A673 (cell line): ENCODE data around the gene MICAL1. TPM values are rescaled to one million over a fixed set of nuclear protein-coding genes. Genes with fewer than 3 reads are reported as not detected.

ENCODE experiments used
- BruUV-seq: library from RNA; stranded (reverse); fragments of 400-500 nt; replicated peaks from 2 replicates; lab custom pipeline; 2021; lab: Mats Ljungman, UMichigan
- CTCF ChIA-PET: fragments of 300-600 bp; sonication (Branson Sonifier 250); formaldehyde crosslinking; loops from one replicate; lab custom pipeline; 2022; ENCODE audit warnings: antibody characterized with exemption; lab: Charles Lee
- POLR2A ChIA-PET: fragments of 300-600 bp; sonication (Branson Sonifier 250); formaldehyde crosslinking; loops from one replicate; lab custom pipeline; 2022; ENCODE audit warnings: antibody characterized with exemption; ENCODE audit not compliant: low non-redundant PET; lab: Charles Lee
- DNase-seq: peaks from one replicate; pipeline ENCODE4 v3.0.0-alpha.2; 2015; ENCODE audit warnings: low spot score
- H3K27ac ChIP-seq: fragments of 200-600 bp; sonication (generic); 2 replicates; pipeline ENCODE4 v1.5.1; 2016; ENCODE audit warnings: mixed run types, low read depth, mild to moderate bottlenecking, mixed read lengths, antibody characterized with exemption, low read length; ENCODE audit not compliant: poor library complexity, severe bottlenecking
- H3K27me3 ChIP-seq: fragments of 200-600 bp; sonication (generic); replicated peaks from 2 replicates; pipeline ENCODE4 v1.6.1; 2017; ENCODE audit warnings: mixed run types, low read depth, mild to moderate bottlenecking, mixed read lengths, antibody characterized with exemption, low read length; ENCODE audit not compliant: insufficient read depth, poor library complexity
- H3K36me3 ChIP-seq: fragments of 200-600 bp; sonication (generic); 2 replicates; pipeline ENCODE4 v1.6.1; 2016; ENCODE audit warnings: mixed run types, mild to moderate bottlenecking, mixed read lengths, antibody characterized with exemption, low read length; ENCODE audit not compliant: insufficient read depth, poor library complexity, severe bottlenecking
- H3K4me1 ChIP-seq: fragments of 200-600 bp; sonication (generic); 2 replicates; pipeline ENCODE4 v1.6.1; 2017; ENCODE audit warnings: mixed run types, mild to moderate bottlenecking, mixed read lengths, antibody characterized with exemption, low read length; ENCODE audit not compliant: insufficient read depth, poor library complexity, severe bottlenecking
- H3K4me3 ChIP-seq: fragments of 200-600 bp; sonication (generic); 2 replicates; pipeline ENCODE4 v1.5.1; 2016; ENCODE audit warnings: low read depth, mixed run types, mild to moderate bottlenecking, mixed read lengths, low read length; ENCODE audit not compliant: poor library complexity, severe bottlenecking
- H3K9me3 ChIP-seq: fragments of 200-600 bp; sonication (generic); 2 replicates; pipeline ENCODE4 v1.6.1; 2016; ENCODE audit warnings: mixed run types, low read depth, mild to moderate bottlenecking, mixed read lengths, antibody characterized with exemption, low read length; ENCODE audit not compliant: poor library complexity, severe bottlenecking
- EZH2 ChIP-seq: fragments of 200-600 bp; sonication (generic); IDR thresholded peaks from 2 replicates; pipeline ENCODE4 v1.6.1; 2017; ENCODE audit warnings: borderline replicate concordance, low read depth, mild to moderate bottlenecking, mixed read lengths, antibody characterized with exemption, low read length; ENCODE audit not compliant: poor library complexity, severe bottlenecking
- intact Hi-C: fragments of 100-400 bp; cut with micrococcal nuclease; formaldehyde crosslinking; loops from one replicate; pipeline ENCODE4 v1.10.0; 2022; ENCODE audit not compliant: unreplicated experiment
- total RNA-seq: library from RNA; stranded (reverse); gene quantifications from 2 replicates; pipeline ENCODE4 v1.2.3, GENCODE V29; 2021
- TF ChIP-seq, protein P1 (sequence below): fragments of 300-800, 200-600 bp; sonication (generic); conservative IDR thresholded peaks from 2 replicates; pipeline ENCODE4 v1.5.1; 2017; ENCODE audit warnings: low read depth, mild to moderate bottlenecking, antibody characterized with exemption, low read length, moderate library complexity, mixed read lengths

MICAL1 gene
- total RNA-seq, 1 experiment from 2014 or later = 4.8 TPM

DNA sequence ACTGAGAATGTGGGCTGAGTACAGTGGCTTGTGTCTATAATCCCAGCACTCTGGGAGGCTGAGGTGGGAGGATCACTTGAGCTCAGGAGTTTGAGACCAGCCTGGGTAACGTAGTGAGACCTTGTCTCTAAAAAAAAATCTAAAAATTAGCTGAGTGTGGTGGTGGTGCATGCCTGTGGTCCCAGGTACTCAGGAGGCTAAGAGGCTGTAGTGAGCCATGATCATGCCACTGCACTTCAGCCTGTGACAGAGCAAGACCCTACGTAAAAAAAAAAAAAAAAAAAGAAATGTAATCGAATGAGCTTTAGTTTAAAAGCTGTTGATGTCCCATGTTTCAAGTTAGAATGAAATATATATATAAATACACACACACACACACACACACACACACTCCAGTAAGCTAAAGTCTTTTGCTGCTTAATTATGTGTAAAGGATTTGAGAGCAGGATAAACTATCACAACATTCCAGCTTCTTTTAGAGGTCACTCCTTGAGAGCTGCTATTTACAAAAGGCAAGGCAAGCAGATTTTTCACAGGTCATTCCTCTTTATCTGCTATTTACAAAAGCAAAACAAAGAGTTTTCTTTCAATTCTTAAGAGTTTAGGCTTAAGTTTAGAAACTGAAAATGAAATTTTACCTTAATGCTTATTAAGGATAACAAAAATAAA lies 4.7 kb upstream of the MICAL1 start:
- Histone ChIP-seq H3K36me3 (peaks cover 37% of the 10 kb centered on the region), H3K27ac (no peak overlapping the region), H3K9me3 (no peaks in the 10 kb centered on the region), H3K4me3 (no peak overlapping the region), H3K4me1 (peaks cover 18% of the 10 kb centered on the region), H3K27me3 (no peaks in the 10 kb centered on the region)
- no TSS peak for BruUV-seq
- DNase-seq = no peak
- POLR2A ChIA-PET = no interaction called here
- intact Hi-C loops = no loop called here
- CTCF ChIA-PET = no interaction called here
- TF ChIP-seq, protein P1, sequence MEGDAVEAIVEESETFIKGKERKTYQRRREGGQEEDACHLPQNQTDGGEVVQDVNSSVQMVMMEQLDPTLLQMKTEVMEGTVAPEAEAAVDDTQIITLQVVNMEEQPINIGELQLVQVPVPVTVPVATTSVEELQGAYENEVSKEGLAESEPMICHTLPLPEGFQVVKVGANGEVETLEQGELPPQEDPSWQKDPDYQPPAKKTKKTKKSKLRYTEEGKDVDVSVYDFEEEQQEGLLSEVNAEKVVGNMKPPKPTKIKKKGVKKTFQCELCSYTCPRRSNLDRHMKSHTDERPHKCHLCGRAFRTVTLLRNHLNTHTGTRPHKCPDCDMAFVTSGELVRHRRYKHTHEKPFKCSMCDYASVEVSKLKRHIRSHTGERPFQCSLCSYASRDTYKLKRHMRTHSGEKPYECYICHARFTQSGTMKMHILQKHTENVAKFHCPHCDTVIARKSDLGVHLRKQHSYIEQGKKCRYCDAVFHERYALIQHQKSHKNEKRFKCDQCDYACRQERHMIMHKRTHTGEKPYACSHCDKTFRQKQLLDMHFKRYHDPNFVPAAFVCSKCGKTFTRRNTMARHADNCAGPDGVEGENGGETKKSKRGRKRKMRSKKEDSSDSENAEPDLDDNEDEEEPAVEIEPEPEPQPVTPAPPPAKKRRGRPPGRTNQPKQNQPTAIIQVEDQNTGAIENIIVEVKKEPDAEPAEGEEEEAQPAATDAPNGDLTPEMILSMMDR = no peak
- TF ChIP-seq EZH2 = no peak

DNA sequence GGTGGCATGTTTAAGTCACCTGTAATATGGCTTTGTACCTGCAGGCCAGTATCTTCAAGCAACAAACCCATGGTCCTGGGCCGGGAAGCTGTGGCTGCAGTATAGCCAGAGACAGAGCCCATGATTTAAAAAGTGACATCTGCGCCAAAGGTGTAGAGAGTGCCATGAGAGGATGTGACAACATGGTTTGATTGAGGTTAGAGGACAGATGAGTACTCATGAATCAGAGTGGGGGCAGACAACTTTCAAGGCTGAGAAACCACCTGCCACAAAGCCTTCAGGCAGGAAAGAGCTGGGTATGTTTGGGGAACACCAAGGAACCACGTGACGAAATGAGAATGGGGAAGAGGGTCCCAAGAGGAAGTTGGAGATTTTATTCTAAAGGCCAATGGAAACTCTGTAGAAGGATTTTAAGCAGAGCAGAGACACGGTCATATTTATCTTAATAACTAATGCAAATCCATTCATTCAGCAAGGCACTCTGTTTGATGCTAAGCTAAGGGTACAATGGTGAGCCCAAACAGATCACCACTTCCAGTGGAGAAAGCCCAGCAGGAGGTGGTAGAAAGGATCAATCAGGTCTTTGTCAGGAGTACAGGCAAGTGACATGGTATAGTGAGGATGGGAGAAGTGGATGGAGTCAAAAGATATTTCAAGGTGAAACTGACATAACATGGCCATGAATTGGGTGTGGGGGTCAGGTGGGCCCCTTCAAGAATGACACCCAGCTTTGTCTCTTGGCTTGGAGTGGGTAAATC lies 3.4 kb upstream of the MICAL1 start:
- Histone ChIP-seq H3K4me1 (peaks cover 26% of the 10 kb centered on the region), H3K27me3 (no peaks in the 10 kb centered on the region), H3K36me3 (peaks cover 24% of the 10 kb centered on the region), H3K4me3 (no peak overlapping the region), H3K27ac (no peak overlapping the region), H3K9me3 (no peaks in the 10 kb centered on the region)
- intact Hi-C loops = no loop called here
- no TSS peak for BruUV-seq
- DNase-seq = no peak
- ChIA-PET POLR2A (no interaction called here), CTCF (no interaction called here)
- TF ChIP-seq EZH2 = no peak
- TF ChIP-seq, protein P1 = no peak

DNA sequence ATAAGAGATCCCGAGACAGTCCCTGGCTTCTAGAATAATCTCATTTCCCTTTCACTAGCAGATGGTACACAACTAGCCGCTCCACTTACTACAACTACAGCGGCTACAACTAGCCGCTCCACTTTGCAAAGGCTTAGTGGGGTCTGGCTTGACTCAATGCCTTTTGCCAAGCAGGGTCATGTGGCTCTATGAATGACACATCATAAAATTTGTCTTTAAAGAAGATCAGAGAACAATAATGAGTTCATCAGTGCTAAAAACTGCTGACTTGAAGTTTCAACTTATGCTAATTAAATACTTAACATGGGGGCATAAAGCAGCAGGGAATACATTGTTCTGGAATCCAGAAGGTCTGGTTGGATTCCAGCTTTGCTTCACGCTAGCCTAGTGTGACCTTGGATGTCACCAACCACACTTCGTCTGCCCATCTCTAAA lies 2.0 kb upstream of the MICAL1 start:
- Histone ChIP-seq H3K9me3 (no peaks in the 10 kb centered on the region), H3K4me1 (peaks cover 26% of the 10 kb centered on the region), H3K27me3 (no peaks in the 10 kb centered on the region), H3K36me3 (peaks cover 13% of the 10 kb centered on the region), H3K27ac (no peak overlapping the region), H3K4me3 (no peak overlapping the region)
- no peak for DNase-seq
- BruUV-seq = no TSS peak
- TF ChIP-seq, protein P1 = no peak
- POLR2A ChIA-PET = no interaction called here
- CTCF ChIA-PET = interaction anchor here (0.5 kb wide), 1 partner anchor 11 kb away, joined by 5 read pairs; no protein-coding TSS in a partner anchor
- intact Hi-C loops = no loop called here
